GM21576 (cell line): ENCODE results near the gene FTH1.
"Not testable (repeated sequence)": the region's sequence is repeated elsewhere in the genome, so short reads cannot be mapped to it uniquely, and the experiment has no call there.

Source experiments
- ATAC-seq: cut with Tn5 transposase; IDR thresholded peaks from one replicate; pipeline ENCODE4 v1.9.1; 2021; ENCODE audit warnings: mild to moderate bottlenecking, moderate library complexity; ENCODE audit not compliant: unreplicated experiment

The FTH1 gene

GRCh38 chr11:61964058-61964665 lies 3.3 kb downstream of the FTH1 start:
- no peak for ATAC-seq

GRCh38 chr11:61963282-61964057 lies 4.0 kb downstream of the FTH1 start:
- no peak for ATAC-seq

GRCh38 chr11:61963016-61963281 lies 4.5 kb downstream of the FTH1 start:
- ATAC-seq, result no peak

GRCh38 chr11:61962213-61963015 lies 5.0 kb downstream of the FTH1 start:
- ATAC-seq, result no peak

GRCh38 chr11:61961570-61962212 lies 5.7 kb downstream of the FTH1 start:
- ATAC-seq, result no peak

GRCh38 chr11:61960532-61960931 lies 6.9 kb downstream of the FTH1 start:
- ATAC-seq, result no peak

GRCh38 chr11:61959678-61960077 lies 7.8 kb downstream of the FTH1 start:
- no peak for ATAC-seq

GRCh38 chr11:61959114-61959513 lies 8.3 kb downstream of the FTH1 start:
- no peak for ATAC-seq

- ATAC-seq, result no peak
These were observed 8.8 kb downstream of the FTH1 start for GRCh38 chr11:61958590-61958989.

GRCh38 chr11:61957021-61957770 lies 10.2 kb downstream of the FTH1 start:
- no peak for ATAC-seq

- no peak for ATAC-seq
These were observed 11.0 kb downstream of the FTH1 start for GRCh38 chr11:61956191-61957020.

GRCh38 chr11:61955422-61956135 lies 11.9 kb downstream of the FTH1 start:
- ATAC-seq, result no peak

GRCh38 chr11:61954851-61955421 lies 12.5 kb downstream of the FTH1 start:
- no peak for ATAC-seq

- no peak for ATAC-seq
These were observed 13.2 kb downstream of the FTH1 start for GRCh38 chr11:61954106-61954850.

- not testable (repeated sequence) for ATAC-seq
These were observed 13.8 kb downstream of the FTH1 start for GRCh38 chr11:61953632-61954031.

- no peak for ATAC-seq
These were observed 14.6 kb downstream of the FTH1 start for GRCh38 chr11:61952882-61953281.

- ATAC-seq, result no peak
These were observed 15.8 kb downstream of the FTH1 start for GRCh38 chr11:61951484-61952135.

- ATAC-seq, result no peak
These were observed 17.3 kb downstream of the FTH1 start, which contains the start of gene BEST1 for GRCh38 chr11:61950035-61950547. Gene BEST1, plus strand, starts transcription at chr11:61950351. Its CDS starts 1,456 bp downstream, at chr11:61951807.
